Measurements from ENCODE around the gene EPC2. TPM values are rescaled to one million over a fixed set of nuclear protein-coding genes. Genes with fewer than 3 reads are reported as not detected.

Gene EPC2
- total and polyA plus RNA-seq, 10 of the 15 experiments (the other 5 are each of a cell fraction or from before 2014, with no cell fraction given), result 2.0 to 16.5 (median 10.8) TPM

DNA sequence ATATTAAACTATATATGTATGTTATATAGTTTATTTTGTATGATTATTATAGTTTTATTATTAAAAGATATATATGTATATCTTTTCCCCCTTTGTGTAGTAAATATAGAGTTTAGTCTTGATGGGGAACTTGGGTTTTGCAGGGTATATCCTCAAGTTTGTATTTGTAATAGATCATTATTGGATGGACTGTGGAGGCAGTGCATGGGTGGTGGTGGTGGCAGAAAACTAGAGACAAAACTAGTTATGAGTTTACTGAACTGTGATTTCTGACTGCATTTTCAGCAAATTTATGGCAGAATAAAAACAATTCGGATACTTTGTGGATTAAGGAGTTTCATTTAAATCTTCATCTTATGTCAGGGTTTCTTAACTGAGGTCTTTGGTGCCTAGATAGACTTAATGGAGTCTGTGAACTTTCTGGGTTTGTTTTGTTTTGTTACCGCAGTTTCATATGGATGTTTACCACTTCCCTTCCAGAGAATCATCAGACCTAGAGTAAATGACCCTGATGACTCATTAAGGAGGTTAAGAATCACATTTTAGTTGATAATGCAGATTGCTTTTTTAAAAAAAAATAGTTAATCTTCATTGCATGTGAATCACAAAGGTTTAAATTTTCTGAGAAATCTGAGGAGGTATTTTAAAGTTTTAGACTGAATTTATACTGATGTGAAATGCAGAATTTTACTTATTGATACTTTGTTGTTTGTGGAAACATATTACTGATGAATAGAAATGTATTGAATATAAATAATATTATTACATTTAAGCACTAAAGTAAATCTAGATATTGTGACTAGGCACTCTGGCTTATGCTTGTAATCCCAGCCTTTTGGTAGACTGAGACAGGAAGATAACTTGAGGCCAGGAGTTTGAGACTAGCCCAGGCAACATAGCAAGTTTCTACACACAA, 14.5 kb downstream of the EPC2 start (continued):
- TF ChIP-seq BHLHE40 (IDR thresholded peaks at IDR 0.05; ENCODE audit: borderline replicate concordance in 1 of 2, low read depth in 2 of 2, low read length in 1 of 2), result no peak; a peak in 1 of 4 replicates
- TF ChIP-seq KAT2A (conservative IDR thresholded peaks at IDR 0.05; ENCODE audit: control insufficient read depth, low read depth, low read length), result no peak
- TF ChIP-seq SUZ12 (IDR thresholded peaks at IDR 0.05; ENCODE audit: unreplicated experiment), result no peak
- TF ChIP-seq NFIC (IDR thresholded peaks at IDR 0.05; ENCODE audit: low read depth, low read length), result no peak; the same call in 1 of the 2 replicates
- no peak for TF ChIP-seq FOS (IDR thresholded peaks at IDR 0.05; ENCODE audit: borderline replicate concordance, extremely low read depth, insufficient read length)
- TF ChIP-seq, protein P1, sequence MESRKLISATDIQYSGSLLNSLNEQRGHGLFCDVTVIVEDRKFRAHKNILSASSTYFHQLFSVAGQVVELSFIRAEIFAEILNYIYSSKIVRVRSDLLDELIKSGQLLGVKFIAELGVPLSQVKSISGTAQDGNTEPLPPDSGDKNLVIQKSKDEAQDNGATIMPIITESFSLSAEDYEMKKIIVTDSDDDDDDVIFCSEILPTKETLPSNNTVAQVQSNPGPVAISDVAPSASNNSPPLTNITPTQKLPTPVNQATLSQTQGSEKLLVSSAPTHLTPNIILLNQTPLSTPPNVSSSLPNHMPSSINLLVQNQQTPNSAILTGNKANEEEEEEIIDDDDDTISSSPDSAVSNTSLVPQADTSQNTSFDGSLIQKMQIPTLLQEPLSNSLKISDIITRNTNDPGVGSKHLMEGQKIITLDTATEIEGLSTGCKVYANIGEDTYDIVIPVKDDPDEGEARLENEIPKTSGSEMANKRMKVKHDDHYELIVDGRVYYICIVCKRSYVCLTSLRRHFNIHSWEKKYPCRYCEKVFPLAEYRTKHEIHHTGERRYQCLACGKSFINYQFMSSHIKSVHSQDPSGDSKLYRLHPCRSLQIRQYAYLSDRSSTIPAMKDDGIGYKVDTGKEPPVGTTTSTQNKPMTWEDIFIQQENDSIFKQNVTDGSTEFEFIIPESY (IDR thresholded peaks at IDR 0.05), result no peak
- no peak for TF ChIP-seq HCFC1 (IDR thresholded peaks at IDR 0.05; ENCODE audit: low read length)
- TF ChIP-seq CREB1 (IDR thresholded peaks at IDR 0.05; ENCODE audit: low read depth), result no peak
- no peak for TF ChIP-seq RAD51 (IDR thresholded peaks at IDR 0.05)
- no peak for TF ChIP-seq ZBED1 (IDR thresholded peaks at IDR 0.05; ENCODE audit: borderline replicate concordance)
- 0 out of 2 replicates have a peak, but pooled peaks have one; percentile 18 for TF ChIP-seq BCL11A (IDR thresholded peaks at IDR 0.05; ENCODE audit: low read depth, low read length)
- TF ChIP-seq EED (IDR thresholded peaks at IDR 0.05; ENCODE audit: low read depth), result no peak
- no peak for TF ChIP-seq RB1 (IDR thresholded peaks at IDR 0.05; ENCODE audit: borderline replicate concordance)
- TF ChIP-seq, protein P2, sequence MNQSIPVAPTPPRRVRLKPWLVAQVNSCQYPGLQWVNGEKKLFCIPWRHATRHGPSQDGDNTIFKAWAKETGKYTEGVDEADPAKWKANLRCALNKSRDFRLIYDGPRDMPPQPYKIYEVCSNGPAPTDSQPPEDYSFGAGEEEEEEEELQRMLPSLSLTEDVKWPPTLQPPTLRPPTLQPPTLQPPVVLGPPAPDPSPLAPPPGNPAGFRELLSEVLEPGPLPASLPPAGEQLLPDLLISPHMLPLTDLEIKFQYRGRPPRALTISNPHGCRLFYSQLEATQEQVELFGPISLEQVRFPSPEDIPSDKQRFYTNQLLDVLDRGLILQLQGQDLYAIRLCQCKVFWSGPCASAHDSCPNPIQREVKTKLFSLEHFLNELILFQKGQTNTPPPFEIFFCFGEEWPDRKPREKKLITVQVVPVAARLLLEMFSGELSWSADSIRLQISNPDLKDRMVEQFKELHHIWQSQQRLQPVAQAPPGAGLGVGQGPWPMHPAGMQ (IDR thresholded peaks at IDR 0.05; ENCODE audit: borderline replicate concordance), result no peak
- TF ChIP-seq STAT1 (conservative IDR thresholded peaks at IDR 0.05), result no peak
- TF ChIP-seq MYB (IDR thresholded peaks at IDR 0.05; ENCODE audit: borderline replicate concordance, low read depth, low read length), result no peak
- no peak for TF ChIP-seq MAX (IDR thresholded peaks at IDR 0.05; ENCODE audit: low read depth, low read length)
- TF ChIP-seq, protein P3, sequence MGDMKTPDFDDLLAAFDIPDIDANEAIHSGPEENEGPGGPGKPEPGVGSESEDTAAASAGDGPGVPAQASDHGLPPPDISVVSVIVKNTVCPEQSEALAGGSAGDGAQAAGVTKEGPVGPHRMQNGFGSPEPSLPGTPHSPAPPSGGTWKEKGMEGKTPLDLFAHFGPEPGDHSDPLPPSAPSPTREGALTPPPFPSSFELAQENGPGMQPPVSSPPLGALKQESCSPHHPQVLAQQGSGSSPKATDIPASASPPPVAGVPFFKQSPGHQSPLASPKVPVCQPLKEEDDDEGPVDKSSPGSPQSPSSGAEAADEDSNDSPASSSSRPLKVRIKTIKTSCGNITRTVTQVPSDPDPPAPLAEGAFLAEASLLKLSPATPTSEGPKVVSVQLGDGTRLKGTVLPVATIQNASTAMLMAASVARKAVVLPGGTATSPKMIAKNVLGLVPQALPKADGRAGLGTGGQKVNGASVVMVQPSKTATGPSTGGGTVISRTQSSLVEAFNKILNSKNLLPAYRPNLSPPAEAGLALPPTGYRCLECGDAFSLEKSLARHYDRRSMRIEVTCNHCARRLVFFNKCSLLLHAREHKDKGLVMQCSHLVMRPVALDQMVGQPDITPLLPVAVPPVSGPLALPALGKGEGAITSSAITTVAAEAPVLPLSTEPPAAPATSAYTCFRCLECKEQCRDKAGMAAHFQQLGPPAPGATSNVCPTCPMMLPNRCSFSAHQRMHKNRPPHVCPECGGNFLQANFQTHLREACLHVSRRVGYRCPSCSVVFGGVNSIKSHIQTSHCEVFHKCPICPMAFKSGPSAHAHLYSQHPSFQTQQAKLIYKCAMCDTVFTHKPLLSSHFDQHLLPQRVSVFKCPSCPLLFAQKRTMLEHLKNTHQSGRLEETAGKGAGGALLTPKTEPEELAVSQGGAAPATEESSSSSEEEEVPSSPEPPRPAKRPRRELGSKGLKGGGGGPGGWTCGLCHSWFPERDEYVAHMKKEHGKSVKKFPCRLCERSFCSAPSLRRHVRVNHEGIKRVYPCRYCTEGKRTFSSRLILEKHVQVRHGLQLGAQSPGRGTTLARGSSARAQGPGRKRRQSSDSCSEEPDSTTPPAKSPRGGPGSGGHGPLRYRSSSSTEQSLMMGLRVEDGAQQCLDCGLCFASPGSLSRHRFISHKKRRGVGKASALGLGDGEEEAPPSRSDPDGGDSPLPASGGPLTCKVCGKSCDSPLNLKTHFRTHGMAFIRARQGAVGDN (IDR thresholded peaks at IDR 0.05), result no peak
- TF ChIP-seq SREBF1 (IDR thresholded peaks at IDR 0.05; ENCODE audit: low read length), result no peak
- TF ChIP-seq RAD21 (IDR thresholded peaks at IDR 0.05; ENCODE audit: insufficient read depth, low read depth, low read length), result no peak
